HepG2 (cell line): Measurements from ENCODE around the gene NGB. TPM values are rescaled to one million over a fixed set of nuclear protein-coding genes. Genes with fewer than 3 reads are reported as not detected.

ENCODE experiments used
- ATAC-seq: fragments of 200-7000 bp; cut with Tn5 transposase; 3 replicates; pipeline ENCODE4 v1.9.1; 2020; ENCODE audit warnings: mild to moderate bottlenecking, moderate library complexity
- BruUV-seq: library from RNA; stranded (reverse); fragments of 400-500 nt; replicated peaks from 2 replicates; lab custom pipeline; 2021; lab: Mats Ljungman, UMichigan
- CTCF ChIA-PET: fragments of 300-600 bp; formaldehyde crosslinking; extraction: SDS; loops from one replicate; lab custom pipeline; 2021; ENCODE audit warnings: low total read pairs, inconsistent platforms, low intra/inter-chr PET ratio; lab: Yijun Ruan, JAX
- POLR2A ChIA-PET: fragments of 350-600 bp; sonication (Branson Sonifier 250); formaldehyde crosslinking; loops from one replicate; lab custom pipeline; 2020; ENCODE audit warnings: antibody characterized with exemption, inconsistent platforms; lab: Yijun Ruan, JAX
- DNase-seq: peaks from one replicate; pipeline ENCODE4 v3.0.0-alpha.2; 2015; ENCODE audit warnings: low spot score
- FAIRE-seq: peaks from 3 replicates; lab custom pipeline; 2011; peaks lifted over from hg19 to GRCh38; lab: Jason Lieb, UNC
- H2AFZ ChIP-seq: one replicate; pipeline ENCODE4 v1.6.1; 2011; ENCODE audit warnings: low read length, inconsistent platforms
- H3K27ac ChIP-seq: fragments of 300-600 bp; 3 replicates; pipeline ENCODE4 v1.8.0; 2011; ENCODE audit warnings: mixed run types, mild to moderate bottlenecking, mixed read lengths, low read length, inconsistent platforms; ENCODE audit not compliant: insufficient read depth; ENCODE audit errors: extremely low read length
- H3K27me3 ChIP-seq, 2 experiments: fragments of 200-600 bp in 1 of 2; 2 replicates in 1 of 2; 3 replicates in 1 of 2; pipeline versions ENCODE4 v1.6.0 to v1.8.0; 2011; ENCODE audit warnings: low read length in 2 of 2, mild to moderate bottlenecking in 2 of 2, moderate library complexity in 2 of 2, inconsistent platforms in 1 of 2; ENCODE audit not compliant: insufficient read depth in 2 of 2, control insufficient read depth in 1 of 2
- H3K36me3 ChIP-seq, 2 experiments: fragments of 200-600 bp in 1 of 2; replicated peaks in 1 of 2; 2 replicates in 1 of 2; 3 replicates in 1 of 2; pipeline versions ENCODE4 v1.5.1 to v1.8.0; 2011; ENCODE audit warnings: low read length in 2 of 2, inconsistent platforms in 1 of 2; ENCODE audit not compliant: insufficient read depth in 2 of 2, control insufficient read depth in 1 of 2
- H3K4me1 ChIP-seq: 2 replicates; pipeline ENCODE4 v1.5.1; 2012; ENCODE audit warnings: low read length, inconsistent platforms; ENCODE audit not compliant: insufficient read depth
- H3K4me2 ChIP-seq: 2 replicates; pipeline ENCODE4 v1.6.0; 2011; ENCODE audit warnings: low read depth, low read length, inconsistent platforms
- H3K4me3 ChIP-seq, 3 experiments: fragments of 200-600 bp in 1 of 3; sonication (generic), shearing (Covaris generic) in 1 of 3; replicated peaks in 1 of 3; 2 replicates each; pipeline ENCODE4 v1.5.1; 2011 to 2016; ENCODE audit warnings: low read length in 3 of 3, inconsistent platforms in 2 of 3, low read depth in 2 of 3, mild to moderate bottlenecking in 2 of 3, control low read depth in 1 of 3, mixed read lengths in 1 of 3; ENCODE audit not compliant: insufficient read depth in 1 of 3
- H3K79me2 ChIP-seq: one replicate; pipeline ENCODE4 v1.6.1; 2011; ENCODE audit warnings: low read length, inconsistent platforms; ENCODE audit not compliant: insufficient read depth
- H3K9ac ChIP-seq: 2 replicates; pipeline ENCODE4 v1.6.0; 2011; ENCODE audit warnings: mild to moderate bottlenecking, low read depth, low read length, inconsistent platforms; ENCODE audit not compliant: insufficient read depth
- H3K9me3 ChIP-seq: 2 replicates; pipeline ENCODE4 v1.5.1; 2012; ENCODE audit warnings: mild to moderate bottlenecking, low read length
- H4K20me1 ChIP-seq: 2 replicates; pipeline ENCODE4 v1.6.0; 2011; ENCODE audit warnings: inconsistent platforms, mild to moderate bottlenecking, low read length, moderate library complexity; ENCODE audit not compliant: insufficient read depth
- ARHGAP35 ChIP-seq: sonication (generic); formaldehyde crosslinking; IDR thresholded peaks from 2 replicates; pipeline ENCODE4 v1.9.0; 2022; ENCODE audit warnings: mild to moderate bottlenecking, inconsistent platforms, moderate library complexity, missing genetic modification reagents, borderline replicate concordance
- ARID3A ChIP-seq: IDR thresholded peaks from 2 replicates; pipeline ENCODE4 v1.6.1; 2012; ENCODE audit warnings: low read depth, low read length, improper control_type of control experiment
- CBX1 ChIP-seq: IDR thresholded peaks from one replicate; pipeline ENCODE4 v1.6.1; 2016; ENCODE audit warnings: antibody characterized with exemption, low read depth
- FOSL2 ChIP-seq: sonication (generic); formaldehyde crosslinking; IDR thresholded peaks from 2 replicates; pipeline ENCODE4 v1.4.0; 2020; ENCODE audit warnings: missing genetic modification reagents
- FOXA3 ChIP-seq: IDR thresholded peaks from 2 replicates; pipeline ENCODE4 v1.6.1; 2016; ENCODE audit warnings: missing genetic modification reagents, missing compliant biosample characterization
- KAT2B ChIP-seq: fragments of 150-350 bp; IDR thresholded peaks from 2 replicates; pipeline ENCODE4 v1.6.1; 2014; ENCODE audit warnings: low read depth, low read length, borderline replicate concordance
- MAFK ChIP-seq, 2 experiments: IDR thresholded peaks in 1 of 2; conservative IDR thresholded peaks in 1 of 2; 2 replicates each; pipeline ENCODE4 v1.6.1; 2011; ENCODE audit warnings: improper control_type of control experiment in 2 of 2, low read length in 2 of 2
- MATR3 ChIP-seq: sonication (generic); formaldehyde crosslinking; IDR thresholded peaks from 2 replicates; pipeline ENCODE4 v1.4.0; 2020; ENCODE audit warnings: missing genetic modification reagents
- SETDB1 ChIP-seq: sonication (generic); formaldehyde crosslinking; IDR thresholded peaks from 2 replicates; pipeline ENCODE4 v1.5.1; 2020; ENCODE audit warnings: missing genetic modification reagents, mild to moderate bottlenecking, borderline replicate concordance
- SMAD3 ChIP-seq: sonication (generic); formaldehyde crosslinking; IDR thresholded peaks from 2 replicates; pipeline ENCODE4 v1.4.0; 2020; ENCODE audit warnings: missing genetic modification reagents
- TCF7 ChIP-seq: sonication (generic); IDR thresholded peaks from 2 replicates; pipeline ENCODE4 v1.6.1; 2016; ENCODE audit warnings: antibody characterized with exemption, low read depth
- TOPORS ChIP-seq: sonication (generic); formaldehyde crosslinking; IDR thresholded peaks from 2 replicates; pipeline ENCODE4 v1.8.0; 2023; ENCODE audit warnings: mild to moderate bottlenecking, missing genetic modification reagents
- ZBTB49 ChIP-seq: sonication (generic); formaldehyde crosslinking; IDR thresholded peaks from 2 replicates; pipeline ENCODE4 v1.4.0; 2020; ENCODE audit warnings: missing genetic modification reagents, borderline replicate concordance
- ZFP36 ChIP-seq: fragments of 150-350 bp; IDR thresholded peaks from 2 replicates; pipeline ENCODE4 v1.6.1; 2018; ENCODE audit warnings: borderline replicate concordance, low read length, low read depth; ENCODE audit not compliant: partially characterized antibody
- ZNF275 ChIP-seq: sonication (generic); formaldehyde crosslinking; IDR thresholded peaks from 2 replicates; pipeline ENCODE4 v1.8.0; 2022; ENCODE audit warnings: missing genetic modification reagents, mild to moderate bottlenecking, inconsistent platforms, borderline replicate concordance
- ZNF326 ChIP-seq: sonication (generic); formaldehyde crosslinking; IDR thresholded peaks from 2 replicates; pipeline ENCODE4 v1.4.0; 2020; ENCODE audit warnings: missing genetic modification reagents, borderline replicate concordance
- ZNF382 ChIP-seq: sonication (generic); formaldehyde crosslinking; IDR thresholded peaks from 2 replicates; pipeline ENCODE4 v1.5.0; 2020; ENCODE audit warnings: missing genetic modification reagents, mild to moderate bottlenecking, borderline replicate concordance
- ZNF441 ChIP-seq: sonication (generic); formaldehyde crosslinking; IDR thresholded peaks from 2 replicates; pipeline ENCODE4 v1.7.0; 2021; ENCODE audit warnings: missing genetic modification reagents, borderline replicate concordance
- ZNF451 ChIP-seq: sonication (generic); formaldehyde crosslinking; IDR thresholded peaks from 2 replicates; pipeline ENCODE4 v1.5.0; 2020; ENCODE audit warnings: mild to moderate bottlenecking, missing genetic modification reagents
- WGBS: methylation state at CpG from one replicate; pipeline ENCODE4 v1.1.6; 2017; ENCODE audit warnings: low lambda C conversion rate; 5-methylcytosine and 5-hydroxymethylcytosine counted together
- in situ Hi-C: cut with HindIII; loops from 2 replicates; pipeline ENCODE4 v1.10.0; 2017; ENCODE audit warnings: low pct_unique_long_range_greater_than_20kb; ENCODE audit not compliant: extremely low pct_ligation_motif_present
- intact Hi-C: fragments of 100-400 bp; cut with micrococcal nuclease; formaldehyde crosslinking; loops from one replicate; pipeline ENCODE4 v1.10.0; 2022; ENCODE audit not compliant: unreplicated experiment
- polyA plus RNA-seq, 8 experiments: library from polyadenylated mRNA; depleted of rRNA in 3 of 8; stranded (reverse) in 7 of 8; unstranded in 1 of 8; fragments of >200 nt; fragmentation: Illumina TruSeq in 4 of 8; extraction: Trizol in 4 of 8; gene quantifications; 2 replicates each; pipeline versions ENCODE4 v1.2.1 to v1.2.3, GENCODE V29; 2011 to 2016; ENCODE audit warnings: low read depth in 4 of 8, missing spikeins in 1 of 8, mixed read lengths in 1 of 8; ENCODE audit not compliant: insufficient read depth in 1 of 8
- total RNA-seq, 5 experiments: library from RNA; depleted of rRNA; stranded (reverse); fragments of >200 nt; fragmentation: Illumina TruSeq; extraction: Trizol; gene quantifications; 2 replicates each; pipeline ENCODE4 v1.2.3, GENCODE V29; 2016; ENCODE audit warnings: low read depth in 1 of 5

Gene NGB
- total and polyA plus RNA-seq, 2 of the 13 experiments (the other 11 are each of a cell fraction or from before 2014, with no cell fraction given) = 0.04 TPM; not detected in 1

GRCh38 chr14:77249286-77249685, 21.7 kb downstream of the NGB start (continued):
- TF ChIP-seq ZBTB49 (CRISPR knock-in tag) (no peak), TOPORS (no peak), ZNF441 (CRISPR knock-in tag) (no peak), CBX1 (no peak), ARID3A (no peak), ZFP36 (no peak), SETDB1 (CRISPR knock-in tag) (no peak)

GRCh38 chr14:77248666-77249065, 22.3 kb downstream of the NGB start:
- Histone ChIP-seq H4K20me1 (no peaks in the 10 kb centered on the region), H3K27ac (no peak overlapping the region), H3K27me3 (no peaks in the 10 kb centered on the region; a peak in 1 of 5 replicates), H3K4me2 (no peak overlapping the region), H3K4me1 (no peaks in the 10 kb centered on the region), H2AFZ (no peak overlapping the region), H3K79me2 (no peaks in the 10 kb centered on the region), H3K9me3 (no peaks in the 10 kb centered on the region), H3K36me3 (no peaks in the 10 kb centered on the region), H3K9ac (no peak overlapping the region), H3K4me3 (no peak overlapping the region)
- intact Hi-C loops (no loop called here), in situ Hi-C loops (no loop called here)
- FAIRE-seq (no peak), DNase-seq (no peak), ATAC-seq (no peak)
- ChIA-PET CTCF (no interaction called here), POLR2A (no interaction called here)
- BruUV-seq = no TSS peak
- 41% methylated on average over 2 of the region's 7 CpGs for WGBS
- TF ChIP-seq ZNF275 (CRISPR knock-in tag) (no peak), FOXA3 (CRISPR knock-in tag) (no peak), ZNF451 (CRISPR knock-in tag) (no peak), ZNF382 (CRISPR knock-in tag) (no peak), ZNF326 (CRISPR knock-in tag) (no peak), SMAD3 (CRISPR knock-in tag) (no peak), MATR3 (no peak), FOSL2 (CRISPR knock-in tag) (no peak), KAT2B (no peak), TCF7 (no peak), MAFK (conservative IDR thresholded peaks at IDR 0.05 in 1 of 2, IDR thresholded peaks at IDR 0.05 in 1 of 2; ENCODE audit: low read length in 2 of 2) (no peak), ARHGAP35 (CRISPR knock-in tag) (no peak)
